Endothelial cell (in vitro differentiated cells): ENCODE measurements around the gene GMEB1. TPM values are rescaled to one million over a fixed set of nuclear protein-coding genes. Genes with fewer than 3 reads are reported as not detected.

Experiments
- DNase-seq: peaks from one replicate; pipeline ENCODE4 v3.0.0; 2021; ENCODE audit warnings: low spot score
- H3K27ac Mint-ChIP-seq: one replicate; pipeline ENCODE4 v1.8.0; 2021; ENCODE audit warnings: mixed read lengths, inconsistent platforms; ENCODE audit not compliant: unreplicated experiment
- H3K27me3 Mint-ChIP-seq: one replicate; pipeline ENCODE4 v1.8.0; 2021; ENCODE audit warnings: mild to moderate bottlenecking, moderate library complexity, mixed read lengths, inconsistent platforms; ENCODE audit not compliant: unreplicated experiment
- H3K36me3 Mint-ChIP-seq: one replicate; pipeline ENCODE4 v1.8.0; 2021; ENCODE audit warnings: mild to moderate bottlenecking, low read depth, mixed read lengths, inconsistent platforms; ENCODE audit not compliant: unreplicated experiment
- H3K4me1 Mint-ChIP-seq: one replicate; pipeline ENCODE4 v1.8.0; 2021; ENCODE audit warnings: mild to moderate bottlenecking, mixed read lengths, inconsistent platforms; ENCODE audit not compliant: unreplicated experiment
- H3K4me3 Mint-ChIP-seq: one replicate; pipeline ENCODE4 v1.8.0; 2021; ENCODE audit warnings: mild to moderate bottlenecking, mixed read lengths, inconsistent platforms; ENCODE audit not compliant: unreplicated experiment
- H3K9me3 Mint-ChIP-seq: one replicate; pipeline ENCODE4 v1.8.0; 2021; ENCODE audit warnings: mixed read lengths, inconsistent platforms; ENCODE audit not compliant: unreplicated experiment
- CTCF ChIP-seq: fragments of 200-600 bp; sonication (generic); IDR thresholded peaks from one replicate; pipeline ENCODE4 v1.5.0; 2021; ENCODE audit warnings: antibody characterized with exemption; ENCODE audit not compliant: unreplicated experiment
- total RNA-seq: library from RNA; stranded (reverse); fragmentation: NEBNext Ultra II Directional; extraction: Animal tissue kit (Norgen Biotek cat#: 25700); gene quantifications from one replicate; pipeline ENCODE4 v1.2.1, GENCODE V29; 2021; ENCODE audit not compliant: unreplicated experiment

Gene GMEB1
- total RNA-seq, 1 donor from 2014 or later, result 22.7 TPM

GRCh38 chr1:28766532-28767183 lies 98.1 kb downstream of the GMEB1 start:
- no peak overlapping the region for H3K4me3 Mint-ChIP-seq

More at GRCh38 chr1:28766532-28767183, 98.1 kb downstream of the GMEB1 start:
- Mint-ChIP-seq H3K27ac (no peak overlapping the region), H3K9me3 (no peaks in the 10 kb centered on the region), H3K4me1 (peaks cover 5% of the 10 kb centered on the region), H3K27me3 (no peaks in the 10 kb centered on the region), H3K36me3 (peaks cover 20% of the 10 kb centered on the region)
- no peak for TF ChIP-seq CTCF
- no peak for DNase-seq

Other genes with a start within 250 kb of the GMEB1 start
- gene RCC1, start 162.7 kb upstream of the GMEB1 start, total RNA-seq, result 21.9 TPM
- 39.6 TPM for gene TRNAU1AP, start 115.7 kb upstream of the GMEB1 start, total RNA-seq
- gene RAB42, start 76.5 kb upstream of the GMEB1 start, total RNA-seq, result not detected
- gene TAF12, start 25.7 kb upstream of the GMEB1 start, total RNA-seq, result 17.0 TPM
- gene RNU11, start 20.2 kb upstream of the GMEB1 start, total RNA-seq, result not detected
- 118 TPM for gene YTHDF2, start 68.2 kb downstream of the GMEB1 start, total RNA-seq
- gene OPRD1, start 143.4 kb downstream of the GMEB1 start, total RNA-seq, result 9.7 TPM
- 82.6 TPM for gene EPB41, start 245.8 kb downstream of the GMEB1 start, total RNA-seq